ENCODE measurements around the gene MRGPRF.

- TF ChIP-seq CTCF (conservative IDR thresholded peaks at IDR 0.05) (no peak), EZH2 (IDR thresholded peaks at IDR 0.05; ENCODE audit: low read depth) (no peak)
Observed at GRCh38 chr11:69052343-69053168, 39.5 kb upstream of the MRGPRF start.

All from PC-9 (cell line).